ENCODE data around the gene KRTAP19-8.

- no peak for TF ChIP-seq CTCF (IDR thresholded peaks at IDR 0.05)
- no peak for TF ChIP-seq ELF1 (IDR thresholded peaks at IDR 0.05)
- no peak for TF ChIP-seq GATA2 (CRISPR knock-in tag; IDR thresholded peaks at IDR 0.05)
- TF ChIP-seq USF2 (IDR thresholded peaks at IDR 0.05; ENCODE audit: borderline replicate concordance, low read depth, low read length) = no peak
- no peak for TF ChIP-seq MAX (IDR thresholded peaks at IDR 0.05; ENCODE audit: low read depth)
Observed at GRCh38 chr21:31008355-31008754, 29.9 kb downstream of the KRTAP19-8 start.

Data from SK-N-SH (cell line).